PC-3 (cell line): ENCODE results near the gene AGPAT4. TPM values are rescaled to one million over a fixed set of nuclear protein-coding genes. Genes with fewer than 3 reads are reported as not detected.

ENCODE experiments used
- ATAC-seq: fragments of 200-7000 bp; cut with Tn5 transposase; 2 replicates; pipeline ENCODE4 v1.9.1; 2020; ENCODE audit warnings: mild to moderate bottlenecking, moderate library complexity
- BruUV-seq: library from RNA; stranded (reverse); fragments of 400-500 nt; replicated peaks from 2 replicates; lab custom pipeline; 2021; lab: Mats Ljungman, UMichigan
- CTCF ChIA-PET: fragments of 300-600 bp; sonication (Branson Sonifier 250); formaldehyde crosslinking; loops from one replicate; lab custom pipeline; 2022; ENCODE audit warnings: antibody characterized with exemption; lab: Charles Lee
- POLR2A ChIA-PET: fragments of 300-600 bp; sonication (Branson Sonifier 250); formaldehyde crosslinking; loops from one replicate; lab custom pipeline; 2022; ENCODE audit warnings: antibody characterized with exemption; ENCODE audit not compliant: unreplicated experiment; lab: Charles Lee
- DNase-seq: peaks from one replicate; pipeline ENCODE4 v3.0.0-alpha.2; 2015
- H2AFZ ChIP-seq: fragments of 300-600 bp; sonication (generic); 2 replicates; pipeline ENCODE4 v1.6.0; 2016; ENCODE audit warnings: antibody characterized with exemption, low read length
- H3F3A ChIP-seq: fragments of 300-600 bp; sonication (generic); one replicate; pipeline ENCODE4 v1.6.0; 2017; ENCODE audit warnings: antibody characterized with exemption, low read length, control low read depth, mild to moderate bottlenecking; ENCODE audit not compliant: unreplicated experiment
- H3K27ac ChIP-seq: fragments of 300-600 bp; sonication (generic); 2 replicates; pipeline ENCODE4 v1.5.1; 2016; ENCODE audit warnings: mild to moderate bottlenecking, low read length
- H3K27me3 ChIP-seq: fragments of 300-600 bp; sonication (generic); 2 replicates; pipeline ENCODE4 v1.6.1; 2016; ENCODE audit warnings: low read length, mixed read lengths
- H3K36me3 ChIP-seq: fragments of 300-600 bp; sonication (generic); 2 replicates; pipeline ENCODE4 v1.6.1; 2016; ENCODE audit warnings: low read depth, mixed run types, low read length, mixed read lengths
- H3K4me1 ChIP-seq: fragments of 300-600 bp; sonication (generic); 2 replicates; pipeline ENCODE4 v1.5.1; 2016; ENCODE audit warnings: low read length; ENCODE audit not compliant: insufficient read depth
- H3K4me2 ChIP-seq: fragments of 300-600 bp; sonication (generic); 2 replicates; pipeline ENCODE4 v1.6.0; 2016; ENCODE audit warnings: low read length
- H3K4me3 ChIP-seq: fragments of 300-600 bp; sonication (generic); 2 replicates; pipeline ENCODE4 v1.5.1; 2016; ENCODE audit warnings: mild to moderate bottlenecking, low read length, mixed read lengths
- H3K79me2 ChIP-seq: fragments of 300-600 bp; sonication (generic); 2 replicates; pipeline ENCODE4 v1.6.1; 2017; ENCODE audit warnings: low read length, mixed read lengths
- H3K9ac ChIP-seq: fragments of 300-600 bp; sonication (generic); 2 replicates; pipeline ENCODE4 v1.6.0; 2016; ENCODE audit warnings: mild to moderate bottlenecking, low read length
- H3K9me2 ChIP-seq: fragments of 300-600 bp; sonication (generic); replicated peaks from 2 replicates; pipeline ENCODE4 v1.6.1; 2016; ENCODE audit warnings: mixed run types, low read length, mixed read lengths
- H3K9me3 ChIP-seq: fragments of 300-600 bp; sonication (generic); 2 replicates; pipeline ENCODE4 v1.6.1; 2016; ENCODE audit warnings: low read length, mixed read lengths
- H4K20me1 ChIP-seq: fragments of 300-600 bp; sonication (generic); 2 replicates; pipeline ENCODE4 v1.6.1; 2016; ENCODE audit warnings: low read length, mixed read lengths
- EZH2 ChIP-seq: fragments of 300-600 bp; sonication (generic); IDR thresholded peaks from one replicate; pipeline ENCODE4 v1.6.1; 2017; ENCODE audit warnings: antibody characterized with exemption, mild to moderate bottlenecking, low read length; ENCODE audit not compliant: unreplicated experiment
- EZH2phosphoT487 ChIP-seq: fragments of 300-600 bp; sonication (generic); IDR thresholded peaks from 2 replicates; pipeline ENCODE4 v1.6.1; 2018; ENCODE audit warnings: mild to moderate bottlenecking, antibody characterized with exemption, low read length, borderline replicate concordance
- intact Hi-C: fragments of 100-400 bp; cut with micrococcal nuclease; formaldehyde crosslinking; loops from 2 replicates; pipeline ENCODE4 v1.9.0; 2023
- total RNA-seq: library from RNA; depleted of rRNA; stranded (reverse); fragments of >200 nt; gene quantifications from 2 replicates; pipeline ENCODE4 v1.2.3, GENCODE V29; 2014
- TF ChIP-seq, protein P1 (sequence below): fragments of 300-600 bp; sonication (generic); conservative IDR thresholded peaks from 2 replicates; pipeline ENCODE4 v1.5.1; 2017; ENCODE audit warnings: antibody characterized with exemption, low read depth, mild to moderate bottlenecking, low read length

Gene AGPAT4
- total RNA-seq, 1 experiment from 2014 or later: 3.8 TPM

GRCh38 chr6:161088676-161089328 is 185.1 kb downstream of the AGPAT4 start:
- Histone ChIP-seq H3F3A (no peaks in the 10 kb centered on the region), H3K79me2 (no peaks in the 10 kb centered on the region), H3K27ac (no peak overlapping the region), H3K9ac (no peak overlapping the region), H4K20me1 (no peaks in the 10 kb centered on the region), H3K9me2 (no peaks in the 10 kb centered on the region), H3K36me3 (peaks cover 43% of the 10 kb centered on the region), H3K27me3 (no peaks in the 10 kb centered on the region), H3K4me2 (no peak overlapping the region), H3K9me3 (no peaks in the 10 kb centered on the region), H2AFZ (no peak overlapping the region), H3K4me1 (peaks cover 7% of the 10 kb centered on the region; the same call in 1 of the 2 replicates), H3K4me3 (no peak overlapping the region)
- CTCF ChIA-PET: no interaction called here
- POLR2A ChIA-PET: no interaction called here
- intact Hi-C loops: no loop called here
- ATAC-seq: no peak
- BruUV-seq: no TSS peak
- TF ChIP-seq EZH2 (no peak), EZH2phosphoT487 (no peak)
- TF ChIP-seq, protein P1, sequence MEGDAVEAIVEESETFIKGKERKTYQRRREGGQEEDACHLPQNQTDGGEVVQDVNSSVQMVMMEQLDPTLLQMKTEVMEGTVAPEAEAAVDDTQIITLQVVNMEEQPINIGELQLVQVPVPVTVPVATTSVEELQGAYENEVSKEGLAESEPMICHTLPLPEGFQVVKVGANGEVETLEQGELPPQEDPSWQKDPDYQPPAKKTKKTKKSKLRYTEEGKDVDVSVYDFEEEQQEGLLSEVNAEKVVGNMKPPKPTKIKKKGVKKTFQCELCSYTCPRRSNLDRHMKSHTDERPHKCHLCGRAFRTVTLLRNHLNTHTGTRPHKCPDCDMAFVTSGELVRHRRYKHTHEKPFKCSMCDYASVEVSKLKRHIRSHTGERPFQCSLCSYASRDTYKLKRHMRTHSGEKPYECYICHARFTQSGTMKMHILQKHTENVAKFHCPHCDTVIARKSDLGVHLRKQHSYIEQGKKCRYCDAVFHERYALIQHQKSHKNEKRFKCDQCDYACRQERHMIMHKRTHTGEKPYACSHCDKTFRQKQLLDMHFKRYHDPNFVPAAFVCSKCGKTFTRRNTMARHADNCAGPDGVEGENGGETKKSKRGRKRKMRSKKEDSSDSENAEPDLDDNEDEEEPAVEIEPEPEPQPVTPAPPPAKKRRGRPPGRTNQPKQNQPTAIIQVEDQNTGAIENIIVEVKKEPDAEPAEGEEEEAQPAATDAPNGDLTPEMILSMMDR: no peak
- no peak for DNase-seq

DNA sequence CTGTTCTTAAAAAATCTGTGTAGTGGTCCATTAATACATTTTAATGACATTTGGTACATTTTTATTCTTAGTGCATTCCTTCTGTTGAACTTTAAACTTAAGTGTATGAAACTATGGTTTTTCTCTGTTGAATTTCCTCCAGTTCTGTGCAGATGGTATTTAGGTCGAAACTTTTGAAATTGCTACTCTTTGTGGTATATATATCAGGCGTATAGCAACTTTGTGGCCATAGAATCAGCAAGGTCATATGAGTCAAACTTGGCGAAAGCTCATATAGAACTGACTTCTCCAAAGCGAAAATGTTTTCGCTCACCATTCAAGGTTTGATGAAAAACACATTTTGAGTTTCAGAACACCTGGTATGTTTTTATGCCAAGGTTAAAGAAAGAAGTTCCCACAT is 188.6 kb downstream of the AGPAT4 start:
- intact Hi-C loops: no loop called here
- TF ChIP-seq EZH2: no peak
- TF ChIP-seq, protein P1: no peak
- TF ChIP-seq EZH2phosphoT487: no peak
- POLR2A ChIA-PET: interaction anchor here (0.7 kb wide), 1 partner anchor 189 kb away, joined by 3 read pairs; the partner anchor contains the start of gene AGPAT4
- Histone ChIP-seq H3K4me3 (no peak overlapping the region), H3K4me1 (peaks cover 2% of the 10 kb centered on the region), H4K20me1 (no peaks in the 10 kb centered on the region), H3K9me2 (no peaks in the 10 kb centered on the region), H3K27ac (no peak overlapping the region), H3K79me2 (no peaks in the 10 kb centered on the region), H3K9ac (no peak overlapping the region), H3K36me3 (peaks cover 61% of the 10 kb centered on the region), H3K4me2 (no peak overlapping the region), H2AFZ (no peak overlapping the region), H3F3A (no peaks in the 10 kb centered on the region), H3K27me3 (no peaks in the 10 kb centered on the region), H3K9me3 (no peaks in the 10 kb centered on the region)
- BruUV-seq: no TSS peak
- CTCF ChIA-PET: no interaction called here
- DNase-seq (no peak), ATAC-seq (no peak)

GRCh38 chr6:161082215-161082614 is 191.6 kb downstream of the AGPAT4 start:
- ATAC-seq (no peak), DNase-seq (no peak)
- BruUV-seq: no TSS peak
- H3K4me2 ChIP-seq: no peak overlapping the region
- intact Hi-C loops: no loop called here
- H3K9me3 ChIP-seq: no peaks in the 10 kb centered on the region
- no peaks in the 10 kb centered on the region for H3K9me2 ChIP-seq
- no peak overlapping the region for H3K27ac ChIP-seq
- H3K27me3 ChIP-seq: no peaks in the 10 kb centered on the region
- CTCF ChIA-PET: no interaction called here
- no peak overlapping the region for H2AFZ ChIP-seq
- peaks cover 46% of the 10 kb centered on the region for H3K36me3 ChIP-seq
- TF ChIP-seq, protein P1: no peak
- TF ChIP-seq EZH2phosphoT487: no peak
- no peak for TF ChIP-seq EZH2
- POLR2A ChIA-PET: no interaction called here
- no peak overlapping the region for H3K4me3 ChIP-seq
- H3F3A ChIP-seq: no peaks in the 10 kb centered on the region
- no peaks in the 10 kb centered on the region for H3K79me2 ChIP-seq
- no peaks in the 10 kb centered on the region for H4K20me1 ChIP-seq
- no peak overlapping the region for H3K9ac ChIP-seq
- H3K4me1 ChIP-seq: peaks cover 11% of the 10 kb centered on the region
